Upper lobe of left lung (tissue), 6 donors: Measurements from ENCODE around the gene RXFP2. TPM values are rescaled to one million over a fixed set of nuclear protein-coding genes. Genes with fewer than 3 reads are reported as not detected.

Experiments used
- ATAC-seq, 2 donors: fragments of 200-7000 bp; cut with Tn5 transposase; one replicate each; pipeline ENCODE4 v1.9.1; 2022; ENCODE audit warnings: mild to moderate bottlenecking in 2 of 2, moderate library complexity in 2 of 2; ENCODE audit not compliant: low FRiP score in 2 of 2
- DNase-seq, 2 donors: peaks; one replicate each; pipeline ENCODE4 v3.0.0-alpha.2; 2019 to 2020
- H3K27ac ChIP-seq, 4 donors: fragments of 200-600 bp; sonication (generic); one replicate each; pipeline ENCODE4 v1.5.1; 2016 to 2019
- H3K27me3 ChIP-seq, 4 donors: fragments of 200-600 bp; sonication (generic); one replicate each; pipeline ENCODE4 v1.5.1; 2017 to 2019
- H3K36me3 ChIP-seq, 4 donors: fragments of 200-600 bp; sonication (generic); one replicate each; pipeline ENCODE4 v1.5.1; 2016 to 2019
- H3K4me1 ChIP-seq, 4 donors: fragments of 200-600 bp; sonication (generic); one replicate each; pipeline ENCODE4 v1.5.1; 2018 to 2019
- H3K4me3 ChIP-seq, 4 donors: fragments of 200-600 bp; sonication (generic); one replicate each; pipeline ENCODE4 v1.5.1; 2017 to 2019; ENCODE audit warnings: mild to moderate bottlenecking in 2 of 4, moderate library complexity in 1 of 4
- H3K9me3 ChIP-seq, 4 donors: fragments of 200-600 bp; sonication (generic); one replicate each; pipeline ENCODE4 v1.5.1; 2018 to 2019
- CTCF ChIP-seq, 6 experiments: fragments of 450-650 bp in 4 of 6; fragments of 200-600 bp in 2 of 6; sonication (generic) in 2 of 6; IDR thresholded peaks; one replicate each; pipeline ENCODE4 v1.5.1; 2016 to 2019; ENCODE audit warnings: antibody characterized with exemption in 6 of 6
- EP300 ChIP-seq, 4 donors: sonication (generic); formaldehyde crosslinking; IDR thresholded peaks; one replicate each; pipeline ENCODE4 v1.5.1; 2017; ENCODE audit warnings: antibody characterized with exemption in 4 of 4, control low read depth in 2 of 4
- POLR2A ChIP-seq, 4 donors: fragments of 450-650 bp; IDR thresholded peaks; one replicate each; pipeline ENCODE4 v1.5.1; 2016 to 2017; ENCODE audit warnings: antibody characterized with exemption in 4 of 4, mild to moderate bottlenecking in 2 of 4
- POLR2AphosphoS5 ChIP-seq, 2 donors: sonication (generic); formaldehyde crosslinking; IDR thresholded peaks; one replicate each; pipeline ENCODE4 v1.5.1; 2017; ENCODE audit warnings: antibody characterized with exemption in 2 of 2
- WGBS, 2 donors: methylation state at CpG; one replicate each; pipeline ENCODE4 v1.1.5; 2017 to 2018; 5-methylcytosine and 5-hydroxymethylcytosine counted together
- total RNA-seq, 6 donors: library from RNA; depleted of rRNA in 4 of 6; stranded (reverse); fragments of >200 nt in 4 of 6; gene quantifications; one replicate each; pipeline versions ENCODE4 v1.1.0 to v1.2.1, GENCODE V29; 2016 to 2021
- donor health status: DM: no; HTN: no; CAD: no; lungs with moderate emphysema.
- donor health status: DM: no; HTN: yes; CAD: no; lungs with severe emphysema.

Gene RXFP2
- total RNA-seq, 6 donors from 2014 or later, result not detected

- WGBS, 2 donors, result 29 to 44% methylated on average over 6 of the region's 6 CpGs
- H3K27ac ChIP-seq, result no peak overlapping the region
- no peak overlapping the region for H3K4me3 ChIP-seq
- ATAC-seq (no peak), DNase-seq (no peak)
- H3K36me3 ChIP-seq, result no peaks in the 10 kb centered on the region
- TF ChIP-seq POLR2AphosphoS5 (IDR thresholded peaks at IDR 0.05), result no peak
- TF ChIP-seq POLR2A (IDR thresholded peaks at IDR 0.05), result no peak
- TF ChIP-seq CTCF (IDR thresholded peaks at IDR 0.05), result no peak
- no peak for TF ChIP-seq EP300 (IDR thresholded peaks at IDR 0.05)
- H3K27me3 ChIP-seq, result no peaks in the 10 kb centered on the region
- peaks cover 0 to 6% (median 2%) of the 10 kb centered on the region in 4 donors for H3K4me1 ChIP-seq
- no peaks in the 10 kb centered on the region for H3K9me3 ChIP-seq
Observed at GRCh38 chr13:31731921-31732320, 7.4 kb upstream of the RXFP2 start.

- TF ChIP-seq CTCF (IDR thresholded peaks at IDR 0.05) (no peak), POLR2AphosphoS5 (IDR thresholded peaks at IDR 0.05) (no peak), EP300 (IDR thresholded peaks at IDR 0.05) (no peak), POLR2A (IDR thresholded peaks at IDR 0.05) (no peak)
- WGBS, 2 donors, result 9 to 10% methylated on average over 5 of the region's 5 CpGs
- no peaks in the 10 kb centered on the region for H3K9me3 ChIP-seq
- ATAC-seq, result no peak
- no peaks in the 10 kb centered on the region for H3K27me3 ChIP-seq
- H3K36me3 ChIP-seq, result no peaks in the 10 kb centered on the region
- peak overlapping the region in 3 of 4 donors; percentile 16 to 25 (median 25) for H3K4me3 ChIP-seq
- no peak for DNase-seq
- peaks cover 0 to 6% (median 2%) of the 10 kb centered on the region in 4 donors for H3K4me1 ChIP-seq
- H3K27ac ChIP-seq, result no peak overlapping the region
Observed at GRCh38 chr13:31733066-31733465, 6.3 kb upstream of the RXFP2 start.

- Histone ChIP-seq H3K27me3 (no peaks in the 10 kb centered on the region), H3K27ac (no peak overlapping the region), H3K9me3 (no peaks in the 10 kb centered on the region), H3K36me3 (no peaks in the 10 kb centered on the region), H3K4me1 (peaks cover 0 to 6% (median 2%) of the 10 kb centered on the region in 4 donors), H3K4me3 (no peak overlapping the region)
- DNase-seq (no peak), ATAC-seq (no peak)
- TF ChIP-seq POLR2AphosphoS5 (IDR thresholded peaks at IDR 0.05) (no peak), CTCF (IDR thresholded peaks at IDR 0.05) (no peak), EP300 (IDR thresholded peaks at IDR 0.05) (no peak), POLR2A (IDR thresholded peaks at IDR 0.05) (no peak)
- WGBS, 2 donors, result 70 to 78% methylated on average over 2 of the region's 2 CpGs
Observed at GRCh38 chr13:31733647-31734046, 5.7 kb upstream of the RXFP2 start.

GRCh38 chr13:31742097-31742734 is 2.9 kb downstream of the RXFP2 start:
- DNase-seq, result peak in 1 of 2 donors; percentile 65
- 9 to 12% methylated on average over 7 of the region's 7 CpGs for WGBS, 2 donors

More at GRCh38 chr13:31742097-31742734, 2.9 kb downstream of the RXFP2 start:
- no peak for TF ChIP-seq POLR2AphosphoS5 (IDR thresholded peaks at IDR 0.05)
- peak; percentile 59 to 96 (median 80) for TF ChIP-seq CTCF (IDR thresholded peaks at IDR 0.05)
- no peak for TF ChIP-seq EP300 (IDR thresholded peaks at IDR 0.05)
- Histone ChIP-seq H3K9me3 (no peaks in the 10 kb centered on the region), H3K27ac (no peak overlapping the region), H3K36me3 (no peaks in the 10 kb centered on the region), H3K27me3 (no peaks in the 10 kb centered on the region), H3K4me3 (no peak overlapping the region), H3K4me1 (peaks cover 0 to 3% (median 0%) of the 10 kb centered on the region in 4 donors)
- ATAC-seq, result peak; percentile 76 to 92
